Measurements from ENCODE around the gene SLC39A11.
"Not testable (repeated sequence)": the region's sequence is repeated elsewhere in the genome, so short reads cannot be mapped to it uniquely, and the experiment has no call there.

SLC39A11 gene

GRCh38 chr17:72940496-72940895 is 152.0 kb downstream of the SLC39A11 start:
- no peak for FAIRE-seq

- no peak for FAIRE-seq
These were observed 154.0 kb downstream of the SLC39A11 start for GRCh38 chr17:72938482-72938881.

- no peak for FAIRE-seq
These were observed 154.8 kb downstream of the SLC39A11 start for GRCh38 chr17:72937707-72938106.

GRCh38 chr17:72937254-72937653 is 155.2 kb downstream of the SLC39A11 start:
- FAIRE-seq: not testable (repeated sequence)

GRCh38 chr17:72935984-72936383 is 156.5 kb downstream of the SLC39A11 start:
- FAIRE-seq: no peak

GRCh38 chr17:72934927-72935326 is 157.6 kb downstream of the SLC39A11 start:
- FAIRE-seq: no peak

- no peak for FAIRE-seq
These were observed 160.9 kb downstream of the SLC39A11 start for GRCh38 chr17:72931635-72932034.

- no peak for FAIRE-seq
These were observed 161.3 kb downstream of the SLC39A11 start for GRCh38 chr17:72931163-72931562.

- no peak for FAIRE-seq
These were observed 162.5 kb downstream of the SLC39A11 start for GRCh38 chr17:72930031-72930430.

- no peak for FAIRE-seq
These were observed 163.9 kb downstream of the SLC39A11 start for GRCh38 chr17:72928454-72929136.

- no peak for FAIRE-seq
These were observed 164.7 kb downstream of the SLC39A11 start for GRCh38 chr17:72927760-72928159.

GRCh38 chr17:72927146-72927545 is 165.3 kb downstream of the SLC39A11 start:
- no peak for FAIRE-seq

GRCh38 chr17:72926171-72926570 is 166.3 kb downstream of the SLC39A11 start:
- FAIRE-seq: no peak

- no peak for FAIRE-seq
These were observed 168.3 kb downstream of the SLC39A11 start for GRCh38 chr17:72924196-72924595.

GRCh38 chr17:72922219-72922618 is 170.3 kb downstream of the SLC39A11 start:
- FAIRE-seq: no peak

- FAIRE-seq: no peak
These were observed 171.0 kb downstream of the SLC39A11 start for GRCh38 chr17:72921347-72922054.

GRCh38 chr17:72920513-72920912 is 172.0 kb downstream of the SLC39A11 start:
- no peak for FAIRE-seq

- no peak for FAIRE-seq
These were observed 175.5 kb downstream of the SLC39A11 start for GRCh38 chr17:72916991-72917390.

- FAIRE-seq: no peak
These were observed 176.8 kb downstream of the SLC39A11 start for GRCh38 chr17:72915625-72916081.

GRCh38 chr17:72913142-72913682 is 179.3 kb downstream of the SLC39A11 start:
- no peak for FAIRE-seq

GRCh38 chr17:72906306-72906705 is 186.2 kb downstream of the SLC39A11 start:
- FAIRE-seq: no peak

GRCh38 chr17:72903522-72903921 is 189.0 kb downstream of the SLC39A11 start:
- FAIRE-seq: no peak

- no peak for FAIRE-seq
These were observed 190.8 kb downstream of the SLC39A11 start for GRCh38 chr17:72901657-72902056.

- FAIRE-seq: no peak
These were observed 191.4 kb downstream of the SLC39A11 start for GRCh38 chr17:72901083-72901482.

Measured in A204.1 (cell line).